Activated CD4-positive, alpha-beta memory T cell treated with anti-CD3 and anti-CD28 coated beads for 36 hours (primary cell): ENCODE data around the gene SVOP. TPM values are rescaled to one million over a fixed set of nuclear protein-coding genes. Genes with fewer than 3 reads are reported as not detected.
A peak's percentile ranks its signal among the peaks of the same experiment; 100 is the strongest.
"Not testable (repeated sequence)": the region's sequence is repeated elsewhere in the genome, so short reads cannot be mapped to it uniquely, and the experiment has no call there.

Source experiments
- CTCF ChIA-PET: fragments of 350-600 bp; sonication (Branson Sonifier 250); formaldehyde crosslinking; loops from one replicate; lab custom pipeline; 2021; ENCODE audit warnings: antibody characterized with exemption, inconsistent platforms; lab: Charles Lee
- POLR2A ChIA-PET: fragments of 350-600 bp; sonication (Branson Sonifier 250); formaldehyde crosslinking; loops from one replicate; lab custom pipeline; 2021; ENCODE audit warnings: antibody characterized with exemption; lab: Charles Lee
- DNase-seq: peaks from one replicate; pipeline ENCODE4 v3.0.0-alpha.2; 2020
- H3K27ac Mint-ChIP-seq: one replicate; pipeline ENCODE4 v1.8.0; 2021; ENCODE audit warnings: mixed read lengths
- H3K27me3 Mint-ChIP-seq: one replicate; pipeline ENCODE4 v1.8.0; 2021; ENCODE audit warnings: mixed read lengths
- H3K36me3 Mint-ChIP-seq: one replicate; pipeline ENCODE4 v1.8.0; 2021; ENCODE audit warnings: mixed read lengths
- H3K4me1 Mint-ChIP-seq: one replicate; pipeline ENCODE4 v1.8.0; 2021; ENCODE audit warnings: low read depth, mixed read lengths
- H3K4me3 Mint-ChIP-seq: one replicate; pipeline ENCODE4 v1.8.0; 2021; ENCODE audit warnings: mild to moderate bottlenecking, mixed read lengths
- H3K9me3 Mint-ChIP-seq: one replicate; pipeline ENCODE4 v1.8.0; 2021; ENCODE audit warnings: mixed read lengths
- intact Hi-C: fragments of 100-400 bp; cut with micrococcal nuclease; formaldehyde crosslinking; loops from one replicate; pipeline ENCODE4 v1.15.1; 2023
- total RNA-seq, 2 experiments: library from RNA; stranded (reverse); gene quantifications; one replicate each; pipeline ENCODE4 v1.2.3, GENCODE V29; 2021

The SVOP gene
- total RNA-seq, 2 experiments from 2014 or later, result not detected

DNA sequence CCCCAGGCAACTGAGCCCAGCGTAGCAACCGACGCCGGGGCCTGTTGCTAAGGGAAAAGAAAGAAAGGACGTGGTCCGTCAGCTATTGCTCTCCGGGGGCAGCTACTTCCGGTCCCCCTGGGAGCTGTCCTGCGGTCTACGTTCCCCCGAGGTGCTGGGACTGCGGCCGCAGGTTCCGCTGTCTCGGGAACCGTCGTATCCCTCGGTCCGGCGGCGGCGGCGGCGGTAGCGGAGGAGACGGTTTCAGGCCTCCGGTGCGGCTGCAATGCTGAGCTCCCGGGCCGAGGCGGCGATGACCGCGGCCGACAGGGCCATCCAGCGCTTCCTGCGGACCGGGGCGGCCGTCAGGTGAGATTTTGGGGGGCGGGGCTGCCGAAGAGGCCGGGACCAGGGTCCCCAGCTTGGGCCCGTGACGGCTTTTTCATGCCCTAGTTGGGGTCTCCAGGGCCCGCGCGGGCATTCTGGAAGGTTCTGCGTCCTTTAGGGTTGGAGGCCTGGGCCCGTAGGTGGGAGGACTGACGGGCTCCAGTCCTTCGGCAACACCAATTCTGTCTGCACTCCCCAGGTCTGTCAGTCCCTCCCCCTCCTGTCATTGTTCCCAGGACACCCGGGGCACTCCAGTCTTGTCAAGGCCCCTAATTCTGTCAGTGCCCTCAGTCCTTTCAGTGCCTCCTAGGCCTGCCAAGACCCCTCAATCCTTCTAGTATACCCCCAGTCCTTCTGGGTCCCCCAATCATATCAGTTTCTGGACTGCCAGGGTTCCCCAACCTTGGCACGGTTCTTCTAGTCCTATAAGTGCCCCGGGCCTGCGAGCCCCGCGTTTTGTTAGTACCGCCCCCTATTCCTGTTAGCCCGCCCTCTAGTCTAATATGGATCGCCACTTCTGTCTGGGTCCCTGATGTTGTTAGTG lies 31.8 kb upstream of the SVOP start, which contains the start of gene USP30:
USP30 (plus strand) TSS at position 163 of the 910 bp plus-strand sequence; CDS start at position 266, 103 bp downstream.
- DNase-seq, result peak; percentile 89
- Mint-ChIP-seq H3K36me3 (peaks cover 4% of the 10 kb centered on the region), H3K9me3 (no peaks in the 10 kb centered on the region), H3K4me1 (peaks cover 15% of the 10 kb centered on the region), H3K4me3 (peak within 1 kb of the TSS; percentile 89), H3K27me3 (no peaks in the 10 kb centered on the region), H3K27ac (peak within 1 kb of the TSS; percentile 97)
- intact Hi-C loops, result loop anchor here (1.0 to 5.0 kb wide), 7 partner anchors 41 to 490 kb away; partner anchors contain the start of genes ALKBH2, ISCU, SSH1 and UNG
- CTCF ChIA-PET, result interaction anchor here (0.7 to 1.7 kb wide), 4 partner anchors 40 to 169 kb away, joined by 3 to 5 read pairs (median 4); partner anchors contain the start of gene ALKBH2
- POLR2A ChIA-PET, result interaction anchor here (0.8 to 1.6 kb wide), 3 partner anchors 40 to 492 kb away, joined by 3 to 5 read pairs (median 4); partner anchors contain the start of genes ALKBH2, SART3 and SSH1

DNA sequence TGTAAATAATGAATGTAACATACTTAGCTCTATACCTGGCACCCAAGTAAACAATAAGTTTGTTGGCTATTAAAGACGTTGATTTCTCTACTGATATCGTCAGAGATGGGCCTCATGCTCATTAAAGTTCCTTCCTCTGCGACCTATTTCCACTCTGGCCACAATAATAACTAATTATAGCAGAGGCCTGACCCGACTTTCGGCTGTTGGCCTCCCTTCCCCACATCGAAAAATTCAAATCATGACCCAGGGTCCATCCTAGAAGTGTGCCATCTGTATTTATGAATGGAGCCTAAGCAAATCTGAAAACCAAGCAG lies 31.2 kb upstream of the SVOP start:
- Mint-ChIP-seq H3K4me3 (peak overlapping the region; percentile 89), H3K9me3 (no peaks in the 10 kb centered on the region), H3K27ac (peak overlapping the region; percentile 97), H3K36me3 (peaks cover 4% of the 10 kb centered on the region), H3K4me1 (peaks cover 15% of the 10 kb centered on the region), H3K27me3 (no peaks in the 10 kb centered on the region)
- intact Hi-C loops, result loop anchor here (1.0 to 5.0 kb wide), 5 partner anchors 45 to 489 kb away; partner anchors contain the start of genes ISCU, SSH1 and UNG
- ChIA-PET CTCF (interaction anchor here (0.7 to 1.7 kb wide), 3 partner anchors 41 to 168 kb away, joined by 3 to 5 read pairs (median 5); partner anchors contain the start of gene ALKBH2), POLR2A (interaction anchor here (1.1 to 1.6 kb wide), 2 partner anchors 41 to 491 kb away, joined by 4 to 5 read pairs; partner anchors contain the start of genes ALKBH2 and SART3)
- DNase-seq, result no peak

- H3K9me3 Mint-ChIP-seq, CTCF ChIA-PET, DNase-seq, H3K36me3 Mint-ChIP-seq, H3K27me3 Mint-ChIP-seq, POLR2A ChIA-PET, H3K4me3 Mint-ChIP-seq, H3K27ac Mint-ChIP-seq: not testable (repeated sequence)
- intact Hi-C loops, result loop anchor here (5.0 kb wide), 1 partner anchor 357 kb away; no protein-coding TSS in a partner anchor
- H3K4me1 Mint-ChIP-seq, result peaks cover 10% of the 10 kb centered on the region
Observed at GRCh38 chr12:109049794-109050193, 28.9 kb upstream of the SVOP start.

- H3K4me3 Mint-ChIP-seq, H3K27ac Mint-ChIP-seq, H3K36me3 Mint-ChIP-seq, H3K4me1 Mint-ChIP-seq, intact Hi-C loops, H3K9me3 Mint-ChIP-seq, DNase-seq, POLR2A ChIA-PET, CTCF ChIA-PET, H3K27me3 Mint-ChIP-seq: not testable (repeated sequence)
Observed at GRCh38 chr12:109048706-109049105, 27.8 kb upstream of the SVOP start.

GRCh38 chr12:109047081-109047805 lies 26.4 kb upstream of the SVOP start:
- H3K27ac Mint-ChIP-seq, result no peak overlapping the region
- no peak overlapping the region for H3K4me3 Mint-ChIP-seq

GRCh38 chr12:109044241-109044640 lies 23.4 kb upstream of the SVOP start:
- Mint-ChIP-seq H3K4me3 (no peak overlapping the region), H3K4me1 (no peaks in the 10 kb centered on the region), H3K27ac (no peak overlapping the region), H3K36me3 (no peaks in the 10 kb centered on the region), H3K27me3 (peaks cover 11% of the 10 kb centered on the region), H3K9me3 (no peaks in the 10 kb centered on the region)
- ChIA-PET CTCF (no interaction called here), POLR2A (no interaction called here)
- intact Hi-C loops, result no loop called here
- no peak for DNase-seq

More at GRCh38 chr12:109047081-109047805, 26.4 kb upstream of the SVOP start:
- H3K4me1 Mint-ChIP-seq, result peaks cover 6% of the 10 kb centered on the region
- ChIA-PET CTCF (no interaction called here), POLR2A (no interaction called here)
- H3K9me3 Mint-ChIP-seq, result no peaks in the 10 kb centered on the region
- no peak for DNase-seq
- intact Hi-C loops, result no loop called here
- no peaks in the 10 kb centered on the region for H3K36me3 Mint-ChIP-seq
- H3K27me3 Mint-ChIP-seq, result peaks cover 10% of the 10 kb centered on the region

DNA sequence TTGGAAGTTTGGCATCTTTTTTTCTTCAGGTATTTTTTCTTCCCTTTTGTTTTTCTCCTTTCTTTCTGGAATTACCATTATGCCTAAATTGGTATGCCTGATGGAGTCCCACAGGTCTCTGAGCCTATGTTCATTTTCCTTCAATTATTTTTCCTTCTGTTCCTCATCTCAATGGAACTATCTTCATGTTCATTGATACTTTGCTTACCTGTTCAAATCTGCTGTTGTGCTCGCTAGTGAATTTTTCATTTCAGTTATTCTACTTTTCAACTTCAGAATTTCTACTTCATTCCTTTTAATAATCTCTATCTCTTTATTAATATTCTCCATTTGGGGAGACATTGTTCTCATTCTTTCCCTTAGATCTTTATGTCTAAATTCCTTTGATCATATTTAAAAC lies 16.1 kb upstream of the SVOP start:
- H3K27ac Mint-ChIP-seq, result no peak overlapping the region
- peaks cover 17% of the 10 kb centered on the region for H3K9me3 Mint-ChIP-seq
- peaks cover 1% of the 10 kb centered on the region for H3K27me3 Mint-ChIP-seq
- POLR2A ChIA-PET, result no interaction called here
- intact Hi-C loops, result no loop called here
- no peak overlapping the region for H3K4me3 Mint-ChIP-seq
- H3K36me3 Mint-ChIP-seq, result peaks cover 4% of the 10 kb centered on the region
- CTCF ChIA-PET, result no interaction called here
- no peaks in the 10 kb centered on the region for H3K4me1 Mint-ChIP-seq
- DNase-seq, result no peak

DNA sequence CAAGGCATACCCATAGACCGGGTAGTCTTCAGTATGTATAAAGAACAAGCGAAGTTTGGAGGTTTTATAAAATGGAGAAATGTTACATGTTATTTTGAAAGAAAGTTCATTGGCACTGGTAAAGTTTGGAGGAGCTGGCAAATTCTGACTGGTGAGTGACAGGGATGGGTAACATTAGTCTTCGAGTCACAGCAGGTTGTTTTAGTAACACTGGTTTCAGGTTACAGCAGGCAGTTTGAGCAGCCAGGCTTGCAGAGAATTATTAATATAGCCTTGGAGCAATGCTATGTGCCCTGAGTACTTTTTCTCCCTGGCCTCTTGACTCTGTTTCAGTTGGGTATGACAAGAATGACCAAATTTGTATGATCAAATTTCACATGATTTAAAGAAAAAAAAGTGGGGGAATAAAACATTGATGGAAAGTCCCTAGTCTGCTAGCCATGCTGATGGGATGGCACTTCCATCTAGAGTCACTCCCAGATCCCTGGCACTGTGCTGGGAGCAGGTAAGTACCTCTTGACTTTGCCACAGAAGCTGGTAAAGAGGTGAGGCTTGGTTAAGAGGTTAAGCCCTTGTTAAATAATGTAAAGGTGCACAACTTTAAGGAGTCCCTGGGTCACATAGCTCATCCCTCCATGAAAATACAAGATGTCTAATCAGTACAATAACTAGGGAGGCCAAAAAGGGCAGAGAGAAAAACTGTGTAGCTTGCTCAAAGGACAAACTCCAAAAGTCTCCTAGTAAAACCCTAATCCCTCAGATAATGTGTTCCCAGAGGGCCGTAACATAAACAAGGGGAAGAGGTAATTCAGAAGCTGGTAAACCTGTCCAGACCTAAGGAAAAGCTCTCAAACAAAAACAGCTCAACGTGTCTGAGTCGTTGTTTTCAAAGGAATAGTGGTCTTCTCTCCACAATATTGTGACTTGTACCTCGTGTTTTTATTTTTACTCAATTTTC lies 12.7 kb upstream of the SVOP start:
- no peak for DNase-seq
- POLR2A ChIA-PET, result no interaction called here
- intact Hi-C loops, result no loop called here
- Mint-ChIP-seq H3K4me3 (no peak overlapping the region), H3K36me3 (peaks cover 4% of the 10 kb centered on the region), H3K4me1 (no peaks in the 10 kb centered on the region), H3K27me3 (peaks cover 12% of the 10 kb centered on the region), H3K9me3 (peaks cover 17% of the 10 kb centered on the region), H3K27ac (no peak overlapping the region)
- CTCF ChIA-PET, result no interaction called here

DNA sequence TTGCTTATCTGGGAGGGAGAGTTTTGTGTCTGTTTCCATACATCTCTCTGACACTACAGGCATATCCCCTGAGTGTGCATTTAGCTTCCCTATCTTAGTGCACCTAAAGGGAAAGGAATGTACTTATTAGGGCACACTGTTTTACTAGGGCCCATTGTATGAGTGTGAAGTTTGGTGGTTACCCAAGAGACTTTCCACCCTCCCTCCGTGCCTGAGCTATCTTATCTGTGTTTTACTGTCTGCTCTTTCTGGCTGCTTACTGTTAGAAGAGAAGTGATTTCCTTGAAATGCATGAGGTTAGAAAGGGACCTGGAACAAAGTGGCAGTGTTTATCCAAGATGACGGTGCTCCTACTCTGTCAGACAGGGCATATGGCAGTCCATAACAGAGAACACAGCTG lies 8.5 kb upstream of the SVOP start:
- Mint-ChIP-seq H3K4me1 (no peaks in the 10 kb centered on the region), H3K27me3 (peaks cover 10% of the 10 kb centered on the region), H3K36me3 (no peaks in the 10 kb centered on the region), H3K9me3 (no peaks in the 10 kb centered on the region), H3K27ac (no peak overlapping the region), H3K4me3 (no peak overlapping the region)
- intact Hi-C loops, result no loop called here
- no peak for DNase-seq
- ChIA-PET POLR2A (no interaction called here), CTCF (no interaction called here)

- H3K4me3 Mint-ChIP-seq, intact Hi-C loops, H3K27ac Mint-ChIP-seq, POLR2A ChIA-PET, CTCF ChIA-PET, DNase-seq, H3K9me3 Mint-ChIP-seq, H3K4me1 Mint-ChIP-seq, H3K36me3 Mint-ChIP-seq: not testable (repeated sequence)
- peaks cover 10% of the 10 kb centered on the region for H3K27me3 Mint-ChIP-seq
Observed at GRCh38 chr12:109028624-109029023, 7.8 kb upstream of the SVOP start.

- Mint-ChIP-seq H3K27me3 (peaks cover 12% of the 10 kb centered on the region), H3K9me3 (no peaks in the 10 kb centered on the region), H3K27ac (no peak overlapping the region), H3K4me1 (no peaks in the 10 kb centered on the region), H3K4me3 (no peak overlapping the region), H3K36me3 (no peaks in the 10 kb centered on the region)
- no peak for DNase-seq
- POLR2A ChIA-PET, result no interaction called here
- CTCF ChIA-PET, result no interaction called here
- intact Hi-C loops, result no loop called here
Observed at GRCh38 chr12:109027767-109028166, 6.9 kb upstream of the SVOP start.
